Measurements from ENCODE around the gene SMIM12.
"Not testable (repeated sequence)": the region's sequence is repeated elsewhere in the genome, so short reads cannot be mapped to it uniquely, and the experiment has no call there.

SMIM12 gene

DNA sequence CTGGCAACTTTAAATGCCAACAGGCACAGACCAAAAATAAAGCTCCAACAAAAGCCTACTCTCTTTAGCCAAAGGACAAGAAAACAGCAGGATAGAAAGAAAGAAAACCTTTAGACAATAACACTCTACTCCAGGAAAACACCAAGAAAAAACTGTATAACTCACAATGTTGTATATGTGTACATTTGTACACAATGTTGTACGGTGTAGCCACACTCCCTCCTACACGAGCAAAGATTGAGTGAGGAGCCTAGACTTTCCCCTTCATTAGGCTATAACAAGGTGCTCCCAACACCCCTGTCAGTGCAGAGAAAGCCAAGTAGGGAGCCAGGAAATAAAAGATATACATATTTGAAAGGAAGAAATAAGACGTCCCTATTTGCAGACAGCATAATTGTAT is 42.8 kb downstream of the SMIM12 start:
- TF ChIP-seq, protein P1, sequence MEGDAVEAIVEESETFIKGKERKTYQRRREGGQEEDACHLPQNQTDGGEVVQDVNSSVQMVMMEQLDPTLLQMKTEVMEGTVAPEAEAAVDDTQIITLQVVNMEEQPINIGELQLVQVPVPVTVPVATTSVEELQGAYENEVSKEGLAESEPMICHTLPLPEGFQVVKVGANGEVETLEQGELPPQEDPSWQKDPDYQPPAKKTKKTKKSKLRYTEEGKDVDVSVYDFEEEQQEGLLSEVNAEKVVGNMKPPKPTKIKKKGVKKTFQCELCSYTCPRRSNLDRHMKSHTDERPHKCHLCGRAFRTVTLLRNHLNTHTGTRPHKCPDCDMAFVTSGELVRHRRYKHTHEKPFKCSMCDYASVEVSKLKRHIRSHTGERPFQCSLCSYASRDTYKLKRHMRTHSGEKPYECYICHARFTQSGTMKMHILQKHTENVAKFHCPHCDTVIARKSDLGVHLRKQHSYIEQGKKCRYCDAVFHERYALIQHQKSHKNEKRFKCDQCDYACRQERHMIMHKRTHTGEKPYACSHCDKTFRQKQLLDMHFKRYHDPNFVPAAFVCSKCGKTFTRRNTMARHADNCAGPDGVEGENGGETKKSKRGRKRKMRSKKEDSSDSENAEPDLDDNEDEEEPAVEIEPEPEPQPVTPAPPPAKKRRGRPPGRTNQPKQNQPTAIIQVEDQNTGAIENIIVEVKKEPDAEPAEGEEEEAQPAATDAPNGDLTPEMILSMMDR (IDR thresholded peaks at IDR 0.05; ENCODE audit: extremely low read depth, insufficient read depth, missing control alignments) = no peak
- in situ Hi-C loops (cut with MboI; ENCODE audit: low pct_unique_long_range_greater_than_20kb, low sequenced_read_pairs, unreplicated experiment) = no loop called here
- DNase-seq (ENCODE audit: low spot score) = no peak

DNA sequence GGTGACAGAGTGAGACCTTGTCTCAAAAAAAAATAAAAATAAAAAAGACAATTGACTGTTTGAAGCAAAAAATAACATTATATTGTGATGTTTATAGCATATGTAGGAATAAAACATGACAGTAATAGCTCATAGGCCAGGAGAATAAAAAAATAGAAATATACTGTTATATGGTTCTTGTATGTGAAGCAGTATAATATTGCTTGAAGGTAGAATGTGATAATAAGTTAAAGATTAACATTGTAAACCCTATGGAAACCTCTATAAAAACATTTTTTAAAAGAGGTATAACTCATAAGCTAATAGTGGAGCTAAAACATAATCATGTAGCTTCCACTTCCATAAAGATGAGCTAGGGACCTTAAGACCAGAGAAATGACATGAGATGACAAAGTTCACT is 43.2 kb downstream of the SMIM12 start:
- TF ChIP-seq, protein P1 (IDR thresholded peaks at IDR 0.05; ENCODE audit: extremely low read depth, insufficient read depth, missing control alignments) = no peak
- DNase-seq (ENCODE audit: low spot score) = no peak
- in situ Hi-C loops (cut with MboI; ENCODE audit: low pct_unique_long_range_greater_than_20kb, low sequenced_read_pairs, unreplicated experiment) = no loop called here

DNA sequence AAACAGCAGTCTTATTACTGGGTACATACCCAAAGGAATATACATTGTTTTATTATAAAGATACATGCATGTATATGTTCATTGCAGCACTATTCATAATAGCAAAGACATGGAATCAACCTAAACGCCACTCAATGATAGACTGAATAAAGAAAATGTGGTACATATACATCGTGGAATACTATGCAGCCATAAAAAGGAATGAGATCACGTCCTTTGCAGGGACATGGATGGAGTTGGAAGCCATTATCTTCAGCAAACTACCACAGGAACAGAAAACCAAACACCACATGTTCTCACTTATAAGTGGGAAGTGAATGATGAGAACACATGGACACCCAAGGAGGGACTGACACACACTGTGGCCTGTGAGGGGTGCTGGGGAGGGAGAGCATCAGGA is 48.8 kb downstream of the SMIM12 start:
- DNase-seq (ENCODE audit: low spot score); in situ Hi-C loops (cut with MboI; ENCODE audit: low pct_unique_long_range_greater_than_20kb, low sequenced_read_pairs, unreplicated experiment): not testable (repeated sequence)

DNA sequence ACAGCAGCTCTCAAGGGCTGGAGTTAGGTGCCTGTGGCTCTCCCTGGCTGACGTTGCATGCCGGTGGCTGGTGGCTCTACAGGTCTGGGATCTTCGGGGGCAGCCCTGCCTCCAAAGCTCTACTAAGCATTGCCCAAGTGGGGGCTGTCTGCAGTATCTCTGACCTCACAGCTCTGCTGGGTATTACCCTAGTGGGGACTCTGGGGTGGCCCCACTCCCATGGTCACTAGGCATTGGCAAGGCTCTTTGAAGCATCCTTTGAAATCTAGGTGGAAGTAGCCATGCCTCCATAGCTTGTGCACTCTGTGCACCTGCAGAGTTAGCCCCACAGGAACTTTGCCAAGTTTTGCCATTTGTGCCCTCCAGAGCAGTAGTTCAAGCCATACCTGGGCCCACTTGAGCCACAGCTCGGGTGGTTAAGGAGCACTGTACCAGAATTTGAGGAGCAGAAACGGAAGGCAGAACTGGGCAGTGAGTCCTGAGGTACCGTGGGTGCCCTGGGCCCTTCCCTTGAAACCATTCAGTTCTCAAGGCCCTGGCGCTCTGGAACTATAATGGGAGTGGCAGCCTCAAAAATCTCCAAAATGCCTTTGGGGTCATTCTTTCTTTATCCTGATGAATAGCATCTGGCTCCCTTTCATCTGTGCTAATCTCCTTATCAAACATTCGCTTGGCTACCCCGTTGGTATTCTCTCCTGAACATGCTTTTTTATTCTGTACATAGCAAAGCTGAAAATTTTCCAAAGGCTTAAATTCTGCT is 51.3 kb downstream of the SMIM12 start:
- in situ Hi-C loops (cut with MboI; ENCODE audit: low pct_unique_long_range_greater_than_20kb, low sequenced_read_pairs, unreplicated experiment) = no loop called here
- TF ChIP-seq, protein P1 (IDR thresholded peaks at IDR 0.05; ENCODE audit: extremely low read depth, insufficient read depth, missing control alignments) = no peak
- no peak for DNase-seq (ENCODE audit: low spot score)

- in situ Hi-C loops (cut with MboI; ENCODE audit: low pct_unique_long_range_greater_than_20kb, low sequenced_read_pairs, unreplicated experiment) = no loop called here
- DNase-seq (ENCODE audit: low spot score) = no peak
- TF ChIP-seq, protein P1 (IDR thresholded peaks at IDR 0.05; ENCODE audit: extremely low read depth, insufficient read depth, missing control alignments) = no peak
Observed at GRCh38 chr1:34806396-34806795, 53.2 kb downstream of the SMIM12 start.

GRCh38 chr1:34803770-34804169 is 55.8 kb downstream of the SMIM12 start:
- no peak for DNase-seq (ENCODE audit: low spot score)
- TF ChIP-seq, protein P1 (IDR thresholded peaks at IDR 0.05; ENCODE audit: extremely low read depth, insufficient read depth, missing control alignments) = no peak
- in situ Hi-C loops (cut with MboI; ENCODE audit: low pct_unique_long_range_greater_than_20kb, low sequenced_read_pairs, unreplicated experiment) = no loop called here
